Gastrocnemius medialis (tissue), 4 donors: ENCODE data around the gene TPO. TPM values are rescaled to one million over a fixed set of nuclear protein-coding genes. Genes with fewer than 3 reads are reported as not detected.
A peak's percentile ranks its signal among the peaks of the same experiment; 100 is the strongest.

Source experiments
- ATAC-seq, 2 donors: fragments of 150-250 bp; one replicate each; pipeline ENCODE4 v1.9.1; 2016
- DNase-seq, 2 donors: peaks; one replicate each; pipeline ENCODE4 v3.0.0-alpha.2; 2019
- H3K27ac ChIP-seq, 4 donors: fragments of 200-600 bp; sonication (generic); 1 replicate in 1 of 4; 2 replicates in 3 of 4; pipeline ENCODE4 v1.5.1; 2016 to 2018; ENCODE audit warnings: mild to moderate bottlenecking in 2 of 4, moderate library complexity in 1 of 4
- H3K27me3 ChIP-seq, 3 donors: fragments of 200-600 bp; sonication (generic) in 2 of 3; 1 replicate in 1 of 3; 2 replicates in 2 of 3; pipeline versions ENCODE4 v1.5.1 to v1.6.0; 2016 to 2019; ENCODE audit warnings: mild to moderate bottlenecking in 1 of 3, moderate library complexity in 1 of 3
- H3K36me3 ChIP-seq, 2 donors: fragments of 200-600 bp; sonication (generic) in 1 of 2; one replicate each; pipeline ENCODE4 v1.5.1; 2017 to 2018
- H3K4me1 ChIP-seq, 2 donors: fragments of 200-600 bp; sonication (generic) in 1 of 2; one replicate each; pipeline ENCODE4 v1.5.1; 2016 to 2017; ENCODE audit warnings: mild to moderate bottlenecking in 2 of 2
- H3K4me3 ChIP-seq, 4 donors: fragments of 200-600 bp; sonication (generic) in 3 of 4; 1 replicate in 1 of 4; 2 replicates in 3 of 4; pipeline ENCODE4 v1.5.1; 2016 to 2019; ENCODE audit warnings: mild to moderate bottlenecking in 2 of 4
- H3K9me3 ChIP-seq, 3 donors: fragments of 200-600 bp; sonication (generic) in 2 of 3; 1 replicate in 1 of 3; 2 replicates in 2 of 3; pipeline ENCODE4 v1.5.1; 2016 to 2019
- POLR2A ChIP-seq, 2 donors: fragments of 450-650 bp; IDR thresholded peaks; one replicate each; pipeline ENCODE4 v1.6.1; 2017; ENCODE audit warnings: antibody characterized with exemption in 2 of 2, mild to moderate bottlenecking in 2 of 2, moderate library complexity in 2 of 2
- in situ Hi-C, 4 donors: fragments of 200-750 bp; cut with MboI; loops; one replicate each; pipeline versions ENCODE4 v1.15.0 to v1.8.0; 2017; ENCODE audit warnings: low sequenced_read_pairs in 4 of 4
- intact Hi-C: fragments of 100-400 bp; cut with DNase I; formaldehyde crosslinking; loops from one replicate; pipeline ENCODE4 v1.15.1; 2023; ENCODE audit warnings: low total_unique reads
- total RNA-seq, 4 donors: library from RNA; depleted of rRNA; stranded (reverse); fragments of >200 nt; gene quantifications; one replicate each; pipeline versions ENCODE4 v1.1.0 to v1.2.3, GENCODE V29; 2016
- TF ChIP-seq, protein P1 (sequence below), 5 experiments: fragments of 450-650 bp in 3 of 5; fragments of 200-600 bp in 2 of 5; sonication (generic) in 2 of 5; IDR thresholded peaks in 4 of 5; conservative IDR thresholded peaks in 1 of 5; 1 replicate in 4 of 5; 2 replicates in 1 of 5; pipeline ENCODE4 v1.5.1; 2016 to 2019; ENCODE audit warnings: antibody characterized with exemption in 5 of 5, mild to moderate bottlenecking in 3 of 5, moderate library complexity in 3 of 5

TPO gene
- total RNA-seq, 4 donors from 2014 or later, result 3.3 to 11.6 (median 5.3) TPM

DNA sequence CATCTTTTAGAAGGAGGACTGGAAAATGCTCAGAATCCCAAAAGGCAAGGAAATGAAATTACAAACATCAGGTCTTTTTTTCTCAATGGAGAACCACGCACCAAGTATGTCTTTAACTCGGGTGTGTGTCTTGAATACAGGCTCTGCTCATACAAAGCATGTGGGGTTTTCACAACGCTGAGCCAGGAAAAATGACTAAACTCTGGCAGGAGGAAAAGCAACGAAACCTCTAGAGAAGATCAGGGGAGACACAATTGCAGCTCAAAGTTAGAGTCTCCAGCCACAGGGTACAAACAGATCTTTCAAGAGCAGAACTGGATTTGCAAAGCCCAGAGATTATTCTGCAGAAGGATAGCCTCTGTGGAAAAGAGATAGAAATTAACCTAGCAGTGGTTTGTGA, 42.8 kb upstream of the TPO start:
- no peaks in the 10 kb centered on the region for H3K36me3 ChIP-seq
- intact Hi-C loops, result no loop called here
- in situ Hi-C loops, result no loop called here
- no peaks in the 10 kb centered on the region for H3K27me3 ChIP-seq
- ATAC-seq (no peak), DNase-seq (no peak)
- no peak overlapping the region for H3K27ac ChIP-seq
- H3K9me3 ChIP-seq, result no peaks in the 10 kb centered on the region
- H3K4me3 ChIP-seq, result no peak overlapping the region
- no peaks in the 10 kb centered on the region for H3K4me1 ChIP-seq
- TF ChIP-seq POLR2A (IDR thresholded peaks at IDR 0.05), result no peak
- TF ChIP-seq, protein P1, sequence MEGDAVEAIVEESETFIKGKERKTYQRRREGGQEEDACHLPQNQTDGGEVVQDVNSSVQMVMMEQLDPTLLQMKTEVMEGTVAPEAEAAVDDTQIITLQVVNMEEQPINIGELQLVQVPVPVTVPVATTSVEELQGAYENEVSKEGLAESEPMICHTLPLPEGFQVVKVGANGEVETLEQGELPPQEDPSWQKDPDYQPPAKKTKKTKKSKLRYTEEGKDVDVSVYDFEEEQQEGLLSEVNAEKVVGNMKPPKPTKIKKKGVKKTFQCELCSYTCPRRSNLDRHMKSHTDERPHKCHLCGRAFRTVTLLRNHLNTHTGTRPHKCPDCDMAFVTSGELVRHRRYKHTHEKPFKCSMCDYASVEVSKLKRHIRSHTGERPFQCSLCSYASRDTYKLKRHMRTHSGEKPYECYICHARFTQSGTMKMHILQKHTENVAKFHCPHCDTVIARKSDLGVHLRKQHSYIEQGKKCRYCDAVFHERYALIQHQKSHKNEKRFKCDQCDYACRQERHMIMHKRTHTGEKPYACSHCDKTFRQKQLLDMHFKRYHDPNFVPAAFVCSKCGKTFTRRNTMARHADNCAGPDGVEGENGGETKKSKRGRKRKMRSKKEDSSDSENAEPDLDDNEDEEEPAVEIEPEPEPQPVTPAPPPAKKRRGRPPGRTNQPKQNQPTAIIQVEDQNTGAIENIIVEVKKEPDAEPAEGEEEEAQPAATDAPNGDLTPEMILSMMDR (IDR thresholded peaks at IDR 0.05 in 4 of 5, conservative IDR thresholded peaks at IDR 0.05 in 1 of 5), result no peak

DNA sequence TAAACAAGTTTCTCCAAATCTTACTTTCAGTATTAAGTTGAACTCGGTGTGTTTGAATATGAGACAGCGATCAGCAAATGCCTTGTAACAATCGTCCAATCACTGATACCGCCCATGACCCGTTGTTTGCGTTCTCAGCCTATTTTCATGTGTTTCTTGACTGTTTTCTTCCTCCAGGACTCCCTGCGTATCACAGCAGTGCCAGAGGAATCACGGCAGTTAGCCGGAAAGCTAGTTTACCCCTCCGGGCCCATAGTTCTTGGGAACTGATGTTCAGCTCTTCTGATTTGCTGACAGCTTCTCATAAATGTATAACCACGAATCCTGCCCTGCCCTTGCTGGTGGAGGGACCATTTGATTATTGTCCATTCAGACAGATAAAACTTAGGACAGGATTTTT, 42.2 kb upstream of the TPO start:
- in situ Hi-C loops (no loop called here), intact Hi-C loops (no loop called here)
- ATAC-seq (no peak), DNase-seq (no peak)
- TF ChIP-seq POLR2A (IDR thresholded peaks at IDR 0.05), result no peak
- TF ChIP-seq, protein P1 (IDR thresholded peaks at IDR 0.05 in 4 of 5, conservative IDR thresholded peaks at IDR 0.05 in 1 of 5), result no peak
- H3K4me3 ChIP-seq, result no peak overlapping the region
- no peaks in the 10 kb centered on the region for H3K27me3 ChIP-seq
- H3K27ac ChIP-seq, result no peak overlapping the region
- no peaks in the 10 kb centered on the region for H3K4me1 ChIP-seq
- H3K36me3 ChIP-seq, result no peaks in the 10 kb centered on the region
- H3K9me3 ChIP-seq, result no peaks in the 10 kb centered on the region

DNA sequence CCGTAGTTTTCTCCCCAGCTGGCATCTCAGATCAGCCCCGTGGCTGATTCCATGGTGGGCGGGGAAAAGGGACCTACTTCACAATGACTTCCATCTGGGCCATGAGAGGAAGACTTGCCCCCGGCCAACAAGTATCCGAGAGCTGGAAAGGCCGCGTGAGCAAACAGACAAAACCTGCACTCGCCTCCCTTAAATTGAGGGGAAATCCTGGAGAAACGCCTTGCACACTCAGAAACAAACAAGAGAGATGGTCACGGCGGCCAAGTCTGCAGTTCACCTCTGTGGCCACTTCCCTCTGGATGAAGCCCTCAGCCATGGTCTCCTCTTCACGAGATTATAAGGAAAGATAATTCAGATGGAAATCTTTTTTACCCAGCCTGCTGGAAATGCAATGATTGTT, 39.4 kb upstream of the TPO start:
- Histone ChIP-seq H3K4me1 (no peaks in the 10 kb centered on the region), H3K9me3 (no peaks in the 10 kb centered on the region), H3K27ac (peak overlapping the region; percentile 39 to 76 (median 70)), H3K27me3 (no peaks in the 10 kb centered on the region), H3K4me3 (peak overlapping the region; percentile 34 to 52 (median 46)), H3K36me3 (no peaks in the 10 kb centered on the region)
- peak; percentile 5 to 44 for TF ChIP-seq POLR2A (IDR thresholded peaks at IDR 0.05)
- TF ChIP-seq, protein P1 (IDR thresholded peaks at IDR 0.05 in 4 of 5, conservative IDR thresholded peaks at IDR 0.05 in 1 of 5), result no peak
- intact Hi-C loops (no loop called here), in situ Hi-C loops (no loop called here)
- ATAC-seq (peak; percentile 30 to 47), DNase-seq (no peak)

DNA sequence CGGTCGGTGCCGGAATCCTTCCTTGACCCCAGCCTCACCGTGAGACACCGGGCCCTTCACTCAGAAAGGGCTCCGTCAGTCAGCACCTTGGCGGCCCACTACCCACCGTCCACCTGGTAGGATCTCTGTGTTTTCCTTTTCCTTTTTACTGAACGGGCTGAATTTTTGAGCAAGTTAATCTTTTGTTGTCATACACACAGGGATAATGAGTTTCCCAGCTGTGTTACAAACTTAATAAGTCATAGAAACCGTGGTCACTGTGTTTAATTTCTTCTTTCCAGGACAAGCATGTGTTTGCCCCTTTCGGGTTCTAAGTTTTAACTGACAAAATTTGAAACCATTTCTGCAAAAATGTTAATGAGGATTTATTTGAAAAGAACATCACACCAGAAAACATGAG, 39.0 kb upstream of the TPO start:
- no peak for TF ChIP-seq POLR2A (IDR thresholded peaks at IDR 0.05)
- TF ChIP-seq, protein P1 (IDR thresholded peaks at IDR 0.05 in 4 of 5, conservative IDR thresholded peaks at IDR 0.05 in 1 of 5), result no peak
- peak overlapping the region; percentile 39 to 76 (median 70) for H3K27ac ChIP-seq
- intact Hi-C loops, result no loop called here
- H3K4me1 ChIP-seq, result no peaks in the 10 kb centered on the region
- peak overlapping the region; percentile 34 to 52 (median 46) for H3K4me3 ChIP-seq
- no peaks in the 10 kb centered on the region for H3K9me3 ChIP-seq
- no peaks in the 10 kb centered on the region for H3K36me3 ChIP-seq
- DNase-seq, result no peak
- ATAC-seq, result no peak
- in situ Hi-C loops, result no loop called here
- H3K27me3 ChIP-seq, result no peaks in the 10 kb centered on the region

DNA sequence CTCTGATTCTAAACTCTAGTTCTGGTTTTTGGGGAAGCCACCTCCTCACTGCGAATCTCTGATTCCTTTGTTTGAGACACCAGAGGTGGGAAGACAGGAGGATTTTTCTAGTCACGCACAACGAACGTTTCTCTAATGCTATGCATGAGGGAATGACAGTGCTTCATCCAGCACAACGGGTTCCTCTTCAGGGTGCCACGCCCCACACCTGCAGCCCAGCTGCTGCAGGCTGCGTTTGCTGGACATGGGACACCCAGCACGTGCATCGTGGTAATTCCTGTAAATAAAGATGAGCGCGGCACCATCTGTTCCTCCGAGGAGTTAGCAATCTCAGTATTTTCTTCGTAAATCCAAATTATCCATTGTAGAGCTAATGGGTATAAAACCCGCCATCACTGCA, 37.5 kb upstream of the TPO start:
- ATAC-seq (no peak), DNase-seq (no peak)
- Histone ChIP-seq H3K27me3 (no peaks in the 10 kb centered on the region), H3K27ac (peak overlapping the region in 3 of 4 donors; percentile 65 to 76 (median 74)), H3K4me1 (no peaks in the 10 kb centered on the region), H3K4me3 (peak overlapping the region; percentile 34 to 52 (median 46)), H3K36me3 (no peaks in the 10 kb centered on the region), H3K9me3 (no peaks in the 10 kb centered on the region)
- in situ Hi-C loops, result no loop called here
- intact Hi-C loops, result no loop called here
- TF ChIP-seq POLR2A (IDR thresholded peaks at IDR 0.05), result no peak
- TF ChIP-seq, protein P1 (IDR thresholded peaks at IDR 0.05 in 4 of 5, conservative IDR thresholded peaks at IDR 0.05 in 1 of 5), result no peak
